Renal cortical epithelial cell (primary cell): Measurements from ENCODE around the gene SF3B3. TPM values are rescaled to one million over a fixed set of nuclear protein-coding genes. Genes with fewer than 3 reads are reported as not detected.

Experiments used
- DNase-seq: peaks from one replicate; pipeline ENCODE4 v3.0.0-alpha.2; 2011; ENCODE audit warnings: low read depth
- total RNA-seq: library from RNA; depleted of rRNA; stranded (reverse); fragments of >200 nt; gene quantifications from 2 replicates; pipeline ENCODE4 v1.2.3, GENCODE V29; 2014

The SF3B3 gene
- total RNA-seq, 1 donor from 2014 or later: 136 TPM

DNA sequence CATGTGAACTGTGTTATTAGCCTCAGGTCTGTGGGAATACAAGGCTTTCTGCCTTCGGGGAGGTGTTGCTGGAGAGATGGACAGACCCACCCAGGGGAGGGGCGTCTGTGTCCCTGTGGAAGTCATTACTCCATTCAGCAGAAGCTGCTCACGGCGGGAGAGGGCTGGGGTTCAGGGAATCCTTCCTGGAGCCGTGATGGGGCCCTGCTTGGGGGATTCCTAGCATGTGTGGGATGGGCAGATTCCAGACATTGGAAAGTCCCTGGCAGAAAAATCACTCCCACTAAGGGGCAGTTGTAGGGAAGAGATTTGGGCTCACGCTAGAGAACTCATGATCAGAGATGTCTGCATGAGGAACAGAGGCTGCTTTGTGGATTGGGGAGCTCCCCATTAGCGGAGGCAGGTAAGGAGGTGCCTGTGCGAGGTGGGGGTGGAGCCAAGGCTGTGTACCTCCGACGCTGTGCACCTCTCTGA is 66.4 kb downstream of the SF3B3 start:
- peak; percentile 44 for DNase-seq

GRCh38 chr16:70590722-70591415 is 67.3 kb downstream of the SF3B3 start:
- DNase-seq: no peak

DNA sequence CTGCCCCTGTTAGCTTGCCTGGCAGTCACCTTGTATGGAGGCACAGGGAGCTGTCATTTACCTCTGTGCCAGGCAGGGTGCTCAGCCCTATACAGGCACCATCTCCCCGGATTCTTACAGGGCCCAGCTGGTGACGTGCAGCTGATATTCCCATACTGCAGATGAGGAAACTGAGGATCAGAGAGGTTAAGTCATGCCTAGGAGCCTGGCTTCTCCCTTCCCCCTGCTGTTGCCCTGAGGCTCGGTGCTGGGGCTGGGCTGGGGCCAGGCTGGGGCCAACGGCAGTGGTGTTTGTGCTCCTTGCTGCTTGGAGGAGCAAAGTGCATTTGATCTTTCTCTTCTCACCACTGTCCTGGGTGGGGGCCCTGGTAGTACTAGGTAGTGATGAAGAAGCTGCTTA is 68.0 kb downstream of the SF3B3 start:
- DNase-seq: no peak

DNA sequence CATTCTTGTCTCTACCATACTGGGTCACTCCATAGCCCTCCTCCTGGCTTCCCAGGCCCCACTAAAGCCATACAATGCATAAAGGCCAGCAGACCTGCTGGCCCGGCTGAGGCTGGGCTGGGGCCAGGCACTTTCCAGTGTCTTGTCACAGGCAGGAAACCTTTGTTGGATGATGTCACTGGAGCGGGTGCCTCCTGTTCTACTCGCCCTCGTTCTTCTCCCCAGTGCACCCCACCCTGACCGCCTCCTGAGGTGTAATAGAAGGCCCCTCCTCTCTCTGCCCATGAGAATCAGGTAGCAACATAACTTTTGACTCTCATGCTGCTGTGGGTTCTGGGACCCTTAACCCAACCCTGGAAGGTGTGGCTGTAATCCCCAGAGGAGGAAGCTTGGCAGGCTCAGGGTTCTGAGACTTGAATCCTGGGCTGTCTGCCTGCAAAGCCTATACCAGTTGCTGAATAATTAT is 68.5 kb downstream of the SF3B3 start:
- no peak for DNase-seq

DNA sequence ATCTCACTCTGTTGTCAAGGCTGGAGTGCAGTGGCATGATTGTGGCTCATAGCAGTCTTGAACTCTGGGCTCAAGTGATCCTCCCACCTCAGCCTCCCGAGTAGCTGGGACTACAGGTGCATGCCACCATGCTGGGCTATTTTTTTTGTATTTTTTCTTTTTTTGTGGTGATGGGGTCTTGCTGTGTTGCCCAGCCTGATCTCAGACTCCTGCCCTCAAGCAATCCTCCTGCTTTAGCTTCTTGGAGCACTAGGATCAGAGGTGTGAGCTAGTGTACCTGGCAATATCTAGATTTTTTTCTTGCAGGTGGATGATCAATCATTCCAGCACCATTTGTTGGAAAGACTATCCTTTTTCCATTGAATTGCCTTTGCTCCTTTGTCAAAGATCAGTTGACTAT is 69.9 kb downstream of the SF3B3 start:
- no peak for DNase-seq

DNA sequence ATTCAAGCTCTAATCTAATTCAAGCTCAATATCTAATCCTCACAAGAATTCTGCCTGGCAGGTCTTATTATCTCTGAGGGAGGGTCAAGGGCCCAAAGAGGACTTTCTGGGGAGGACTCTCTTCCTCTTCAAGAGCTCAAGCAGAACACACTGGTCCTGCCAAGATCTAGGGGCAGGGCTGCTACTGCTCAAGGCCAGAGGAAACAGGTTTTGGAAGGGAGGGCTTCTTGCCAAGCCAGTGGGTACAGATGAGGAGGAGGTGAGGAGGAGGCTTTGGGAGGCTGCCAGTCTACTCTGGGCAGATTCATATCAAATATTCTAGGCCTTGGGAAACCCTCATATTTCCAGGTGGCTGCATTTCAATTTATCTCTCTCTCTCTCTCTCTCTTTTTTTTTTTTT is 71.0 kb downstream of the SF3B3 start:
- peak; percentile 23 for DNase-seq

DNA sequence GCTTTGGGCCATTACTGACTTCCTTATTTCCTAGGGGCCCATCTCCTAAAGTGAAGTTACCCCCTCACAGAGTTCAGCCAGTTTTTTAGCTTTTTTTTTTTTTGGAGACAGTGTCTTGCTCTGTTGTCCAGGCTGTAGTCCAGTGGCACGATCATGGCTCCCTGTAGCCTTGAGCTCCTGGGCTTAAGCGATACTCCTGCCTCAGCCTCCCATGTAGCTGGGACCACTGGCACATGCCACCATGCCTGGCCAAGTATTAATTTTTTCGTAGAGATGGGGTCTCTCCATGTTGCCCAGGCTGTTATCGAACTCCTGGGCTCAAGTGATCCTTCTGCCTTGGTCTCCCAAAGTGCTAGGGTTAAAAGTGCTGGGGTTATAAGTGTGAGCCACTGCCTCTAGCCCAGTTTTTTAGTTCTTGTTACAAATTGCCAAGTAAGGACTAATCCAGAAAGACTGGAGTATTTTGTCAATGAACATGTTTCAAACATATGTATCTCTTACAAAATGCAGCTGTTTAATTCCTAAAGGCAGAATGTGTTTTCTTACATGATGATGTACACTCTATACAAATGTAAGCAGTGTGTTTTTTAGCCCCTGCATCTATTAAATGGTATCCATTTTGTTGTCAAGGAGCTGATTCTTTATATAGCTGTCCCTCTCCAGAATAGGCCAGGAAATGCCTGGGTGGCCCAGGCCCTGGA is 73.7 kb downstream of the SF3B3 start:
- DNase-seq: no peak

DNA sequence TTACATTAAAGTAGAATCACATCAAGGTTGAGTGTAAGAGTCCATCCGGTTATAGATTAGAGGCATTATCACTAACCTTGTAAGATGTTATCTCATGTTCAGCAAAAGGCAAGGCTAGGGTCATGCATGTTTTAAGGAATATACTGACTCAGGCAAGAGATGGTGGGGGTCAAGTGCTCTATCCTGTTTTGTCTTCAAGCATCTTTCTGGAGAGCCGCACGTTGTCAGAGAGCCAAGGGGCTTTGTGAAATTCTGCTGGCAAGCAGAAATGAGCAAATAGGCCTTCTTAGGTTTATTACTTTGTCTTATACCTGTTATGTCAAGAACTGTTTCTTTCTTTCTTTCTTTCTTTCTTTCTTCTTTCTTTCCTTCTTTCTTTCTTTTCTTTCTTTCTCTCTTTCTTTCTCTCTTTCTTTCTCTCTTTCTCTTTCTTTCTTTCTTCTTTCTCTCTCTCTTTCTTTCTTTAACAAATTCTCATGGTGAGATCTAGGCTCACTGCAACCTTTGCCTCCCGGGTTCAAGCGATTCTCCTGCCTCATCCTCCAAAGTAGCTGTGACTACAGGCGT is 75.4 kb downstream of the SF3B3 start:
- no peak for DNase-seq

GRCh38 chr16:70600730-70601129 is 77.1 kb downstream of the SF3B3 start:
- DNase-seq: no peak

- DNase-seq: no peak
Observed at GRCh38 chr16:70601576-70602575, 78.3 kb downstream of the SF3B3 start.

DNA sequence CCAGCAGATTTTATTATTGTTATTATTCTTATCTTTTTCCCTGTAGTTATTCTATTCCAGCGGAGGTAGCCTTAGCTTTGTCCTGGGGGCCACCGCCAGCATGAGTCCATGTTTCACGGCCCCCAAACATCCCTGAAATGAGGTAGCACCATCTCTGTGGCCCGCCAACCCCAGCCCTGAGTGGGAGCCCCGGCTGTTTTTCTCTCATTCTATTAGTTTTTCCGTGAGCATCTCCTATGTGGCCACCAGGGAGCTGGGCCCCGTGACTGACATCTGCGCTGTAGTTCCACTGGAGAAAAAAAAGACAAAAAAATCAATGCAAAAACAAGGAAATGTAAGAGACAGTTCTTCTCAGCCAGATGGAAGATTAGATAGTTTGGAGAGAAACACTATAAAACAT is 79.2 kb downstream of the SF3B3 start:
- DNase-seq: no peak

DNA sequence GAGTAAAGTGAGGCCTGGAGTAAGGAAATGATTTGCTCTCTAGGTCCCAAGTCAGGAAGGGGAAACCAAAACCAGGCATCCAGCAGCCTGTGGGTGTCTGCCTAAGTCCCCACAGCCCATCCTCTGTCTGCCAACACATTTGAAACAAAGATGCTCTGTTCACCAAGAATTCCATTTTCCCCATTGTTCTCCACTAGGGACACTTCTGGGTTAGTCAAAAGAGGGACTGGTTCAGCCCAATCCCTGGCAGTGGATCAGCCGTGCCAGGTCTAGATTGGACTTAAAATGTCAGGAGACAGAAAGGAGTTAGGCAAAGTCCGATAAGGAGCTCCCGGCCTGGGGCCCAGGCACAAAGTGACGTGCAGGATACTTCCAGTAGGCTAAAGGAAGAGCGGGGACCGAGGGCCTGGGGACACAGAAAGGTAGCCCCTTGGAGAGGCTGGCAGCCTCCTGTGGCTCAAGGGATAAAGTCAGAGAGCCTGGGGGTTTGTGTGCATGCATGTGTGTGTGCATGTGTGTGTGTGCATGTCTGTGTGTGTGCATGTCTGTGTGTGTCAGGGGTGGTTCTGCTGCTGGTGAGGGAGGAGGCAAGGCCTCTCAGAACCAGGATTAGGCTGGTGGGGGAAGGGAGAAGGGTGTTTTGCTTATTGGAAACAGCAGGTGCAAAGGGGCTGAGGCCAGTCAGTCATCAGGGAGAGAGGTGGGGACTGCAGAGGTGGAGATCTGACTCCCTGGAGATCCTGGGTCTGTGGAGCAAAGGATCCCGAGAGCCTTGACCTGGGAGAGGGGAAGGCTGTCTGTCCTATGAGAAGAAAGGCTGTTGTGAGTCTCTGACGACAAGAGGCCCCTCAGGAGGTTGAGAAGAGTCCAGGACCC is 81.0 kb downstream of the SF3B3 start:
- no peak for DNase-seq

- DNase-seq: no peak
Observed at GRCh38 chr16:70605283-70605657, 81.7 kb downstream of the SF3B3 start.

DNA sequence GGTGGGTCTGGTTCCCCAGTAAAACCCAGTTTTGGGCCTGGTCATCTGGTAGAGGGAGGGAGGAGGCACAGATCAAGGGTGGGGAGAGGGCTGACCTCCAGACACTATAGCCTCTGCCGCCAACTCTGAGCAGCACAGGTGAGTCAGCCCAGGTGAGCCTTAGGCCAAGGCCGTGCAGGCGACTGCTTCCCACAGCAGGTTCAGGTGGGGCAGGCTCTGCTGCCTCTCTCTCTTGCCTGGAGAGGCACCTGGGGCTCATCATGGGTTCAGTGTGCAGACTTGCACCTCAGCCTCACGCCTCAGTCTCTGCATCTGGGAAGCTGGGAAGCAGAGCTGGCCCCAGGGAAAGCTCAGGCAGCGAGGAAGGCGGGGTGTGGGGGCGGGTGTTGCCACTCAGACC is 84.9 kb downstream of the SF3B3 start:
- DNase-seq: no peak

DNA sequence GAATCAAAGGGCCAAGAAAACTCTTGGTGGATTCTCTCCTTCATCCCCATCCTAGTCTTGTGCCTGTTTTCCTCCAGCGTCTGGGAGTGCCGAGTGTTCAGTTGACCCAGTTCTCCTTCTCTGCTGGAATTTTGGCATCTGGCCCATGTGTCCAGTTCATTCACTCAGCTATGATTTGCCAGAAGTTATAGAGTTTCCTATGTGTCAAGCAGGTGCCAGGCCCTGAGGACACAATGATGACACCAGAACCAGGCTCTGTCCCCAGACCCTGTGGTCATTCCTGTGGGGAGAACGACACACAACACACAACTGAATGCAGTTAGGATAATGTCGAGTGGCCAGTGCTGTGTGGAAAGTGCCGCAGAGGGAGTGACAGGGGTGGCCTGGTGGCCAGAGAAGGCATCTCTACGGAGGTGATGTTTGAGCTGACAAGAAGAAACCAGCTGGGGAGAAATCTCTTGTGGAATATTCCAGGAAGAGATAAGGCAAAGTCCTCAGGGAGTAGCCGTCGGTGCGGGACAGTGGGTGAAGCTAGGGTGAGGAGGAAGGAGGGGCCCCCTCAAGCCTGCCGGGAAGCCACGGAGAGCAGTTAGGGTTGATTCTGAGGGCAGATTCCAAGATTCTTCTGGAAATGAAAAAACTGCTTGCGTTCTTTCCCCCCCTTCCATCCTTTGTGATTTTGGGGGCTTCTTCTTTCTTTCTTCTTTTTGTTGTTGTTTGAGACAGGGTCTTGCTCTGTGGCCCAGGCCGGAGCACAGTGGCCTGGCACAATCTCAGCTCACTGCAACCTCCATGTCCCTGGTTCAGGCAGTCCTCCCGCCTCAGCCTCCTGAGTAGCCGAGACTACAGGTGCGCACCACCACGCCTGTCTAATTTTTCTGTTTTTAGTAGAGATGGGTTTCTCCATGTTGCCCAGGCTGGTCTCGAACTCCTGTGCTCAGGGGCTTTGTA is 86.9 kb downstream of the SF3B3 start:
- peak; percentile 5 for DNase-seq

DNA sequence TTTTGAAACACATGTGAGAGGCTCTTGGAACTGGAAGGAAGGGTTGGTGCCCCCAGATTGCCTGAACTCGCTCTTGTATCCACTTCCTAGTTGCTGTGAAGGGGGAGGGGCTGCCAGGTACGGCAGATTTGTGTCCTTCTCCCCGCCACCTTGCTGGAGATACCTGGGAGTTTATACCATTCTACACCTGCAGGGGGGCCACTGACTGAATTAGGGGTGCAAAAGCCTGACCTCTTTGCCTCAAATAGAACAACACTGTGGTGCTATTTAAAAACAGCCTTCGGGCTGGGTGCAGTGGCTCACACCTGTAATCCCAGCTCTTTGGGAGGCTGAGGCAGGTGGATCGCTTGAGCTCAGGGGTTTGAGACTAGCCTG is 87.6 kb downstream of the SF3B3 start:
- no peak for DNase-seq

DNA sequence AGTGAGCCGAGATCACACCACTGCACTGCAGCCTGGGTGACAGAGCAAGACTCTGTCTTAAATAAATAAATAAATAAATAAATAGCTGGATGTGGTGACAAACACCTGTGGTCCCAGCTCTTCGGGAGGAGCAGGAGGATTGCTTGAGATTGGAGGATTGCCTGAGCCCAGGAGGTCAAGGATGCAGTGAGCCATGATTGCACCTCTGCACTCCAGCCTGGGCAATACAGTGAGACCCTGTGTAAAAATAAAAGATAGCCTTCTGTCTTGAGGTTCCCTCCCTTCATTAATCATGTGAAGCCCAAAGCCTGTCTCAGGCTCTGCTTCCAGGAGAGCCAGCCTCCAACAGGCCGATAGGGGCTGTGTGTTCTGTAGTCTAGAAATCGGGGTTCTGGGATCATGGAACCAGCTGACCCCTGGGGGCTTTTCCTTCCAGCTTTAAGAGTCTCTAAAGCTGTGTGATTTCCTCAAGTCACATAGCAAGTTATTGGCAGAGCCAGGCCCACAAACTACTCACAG is 88.2 kb downstream of the SF3B3 start:
- DNase-seq: no peak

- no peak for DNase-seq
Observed at GRCh38 chr16:70612931-70613330, 89.3 kb downstream of the SF3B3 start.

GRCh38 chr16:70614208-70614951 is 90.8 kb downstream of the SF3B3 start:
- no peak for DNase-seq
